NCI-H1048 (cell line): ENCODE data around the gene LRATD1.
"Not testable (repeated sequence)": the region's sequence is repeated elsewhere in the genome, so short reads cannot be mapped to it uniquely, and the experiment has no call there.

Experiments used
- DNase-seq: peaks from one replicate; lab custom pipeline; 2025; lab: John Stamatoyannopoulos, UW

The LRATD1 gene

GRCh38 chr2:14632133-14632936 lies at the start of gene LRATD1:
LRATD1 (plus strand) TSS chr2:14632717; CDS start chr2:14633980, 1,263 bp downstream.
- peak; percentile 65 for DNase-seq

GRCh38 chr2:14583059-14583458 lies 49.5 kb upstream of the LRATD1 start:
- no peak for DNase-seq

- no peak for DNase-seq
Observed at GRCh38 chr2:14583802-14584201, 48.7 kb upstream of the LRATD1 start.

- DNase-seq, result no peak
Observed at GRCh38 chr2:14587119-14587518, 45.4 kb upstream of the LRATD1 start.

GRCh38 chr2:14601156-14601770 lies 31.3 kb upstream of the LRATD1 start:
- no peak for DNase-seq

GRCh38 chr2:14602309-14602708 lies 30.2 kb upstream of the LRATD1 start:
- no peak for DNase-seq

- no peak for DNase-seq
Observed at GRCh38 chr2:14603676-14604075, 28.8 kb upstream of the LRATD1 start.

- no peak for DNase-seq
Observed at GRCh38 chr2:14608245-14608644, 24.3 kb upstream of the LRATD1 start.

- no peak for DNase-seq
Observed at GRCh38 chr2:14614017-14614416, 18.5 kb upstream of the LRATD1 start.

GRCh38 chr2:14615121-14615520 lies 17.4 kb upstream of the LRATD1 start:
- no peak for DNase-seq

GRCh38 chr2:14615760-14616159 lies 16.8 kb upstream of the LRATD1 start:
- no peak for DNase-seq

- no peak for DNase-seq
Observed at GRCh38 chr2:14616342-14616741, 16.2 kb upstream of the LRATD1 start.

- DNase-seq, result no peak
Observed at GRCh38 chr2:14616950-14617349, 15.6 kb upstream of the LRATD1 start.

GRCh38 chr2:14619441-14619840 lies 13.1 kb upstream of the LRATD1 start:
- no peak for DNase-seq

- no peak for DNase-seq
Observed at GRCh38 chr2:14621114-14621513, 11.4 kb upstream of the LRATD1 start.

GRCh38 chr2:14621906-14622549 lies 10.5 kb upstream of the LRATD1 start:
- DNase-seq, result no peak

GRCh38 chr2:14622550-14622939 lies 10.0 kb upstream of the LRATD1 start:
- not testable (repeated sequence) for DNase-seq

GRCh38 chr2:14623237-14623636 lies 9.3 kb upstream of the LRATD1 start:
- DNase-seq, result no peak

- no peak for DNase-seq
Observed at GRCh38 chr2:14626873-14627272, 5.6 kb upstream of the LRATD1 start.

GRCh38 chr2:14628901-14629300 lies 3.6 kb upstream of the LRATD1 start:
- no peak for DNase-seq

GRCh38 chr2:14631406-14632040 lies 994 bp upstream of the LRATD1 start:
- no peak for DNase-seq

GRCh38 chr2:14633061-14633460 lies 544 bp downstream of the LRATD1 start:
- DNase-seq, result no peak
